Activated T-helper 2 cell treated with anti-CD3 and anti-CD28 coated beads, Interferon-gamma antibody, Interleukin-2, Interleukin-4, amounts not matched to agents 10 μg/mL and 5 μg/mL and 100 μg/mL, durations not matched to agents 14 hours and 24 hours and 36 hours (primary cell): ENCODE results near the gene PNMT. TPM values are rescaled to one million over a fixed set of nuclear protein-coding genes. Genes with fewer than 3 reads are reported as not detected.
"Not testable (repeated sequence)": the region's sequence is repeated elsewhere in the genome, so short reads cannot be mapped to it uniquely, and the experiment has no call there.

Source experiments
- DNase-seq: peaks from one replicate; pipeline ENCODE4 v3.0.0; 2021; ENCODE audit warnings: low spot score
- H3K27ac Mint-ChIP-seq: one replicate; pipeline ENCODE4 v1.8.0; 2021; ENCODE audit warnings: mixed read lengths
- H3K27me3 Mint-ChIP-seq: one replicate; pipeline ENCODE4 v1.8.0; 2021; ENCODE audit warnings: low read depth, mixed read lengths
- H3K36me3 Mint-ChIP-seq: one replicate; pipeline ENCODE4 v1.8.0; 2021; ENCODE audit warnings: low read depth, mixed read lengths
- H3K4me1 Mint-ChIP-seq: one replicate; pipeline ENCODE4 v1.8.0; 2021; ENCODE audit warnings: low read depth, mixed read lengths
- H3K4me3 Mint-ChIP-seq: one replicate; pipeline ENCODE4 v1.8.0; 2021; ENCODE audit warnings: low read depth, mild to moderate bottlenecking, moderate library complexity, mixed read lengths
- H3K9me3 Mint-ChIP-seq: one replicate; pipeline ENCODE4 v1.8.0; 2021; ENCODE audit warnings: mixed read lengths
- intact Hi-C: fragments of 100-400 bp; cut with micrococcal nuclease; formaldehyde crosslinking; loops from one replicate; pipeline ENCODE4 v1.15.1; 2023
- total RNA-seq: library from RNA; stranded (reverse); gene quantifications from 2 replicates; pipeline ENCODE4 v1.2.3, GENCODE V29; 2022

PNMT gene
- total RNA-seq, 1 donor from 2014 or later, result not detected

- peaks cover 10% of the 10 kb centered on the region for H3K4me1 Mint-ChIP-seq
- peaks cover 8% of the 10 kb centered on the region for H3K27me3 Mint-ChIP-seq
- H3K27ac Mint-ChIP-seq, result no peak overlapping the region
- no peak overlapping the region for H3K4me3 Mint-ChIP-seq
- no peak for DNase-seq
- intact Hi-C loops, result no loop called here
- H3K9me3 Mint-ChIP-seq, result no peaks in the 10 kb centered on the region
- no peaks in the 10 kb centered on the region for H3K36me3 Mint-ChIP-seq
These were observed 38.7 kb downstream of the PNMT start for GRCh38 chr17:39706921-39707337.

- Mint-ChIP-seq H3K4me1 (peaks cover 7% of the 10 kb centered on the region), H3K9me3 (no peaks in the 10 kb centered on the region), H3K36me3 (no peaks in the 10 kb centered on the region), H3K27me3 (no peaks in the 10 kb centered on the region), H3K27ac (no peak overlapping the region), H3K4me3 (no peak overlapping the region)
- no peak for DNase-seq
- intact Hi-C loops, result no loop called here
These were observed 41.2 kb downstream of the PNMT start for GRCh38 chr17:39709319-39709997.

GRCh38 chr17:39709998-39710964 lies 42.0 kb downstream of the PNMT start:
- DNase-seq, result no peak
- Mint-ChIP-seq H3K9me3 (no peaks in the 10 kb centered on the region), H3K27me3 (no peaks in the 10 kb centered on the region), H3K27ac (no peak overlapping the region), H3K4me1 (peaks cover 7% of the 10 kb centered on the region), H3K36me3 (no peaks in the 10 kb centered on the region), H3K4me3 (no peak overlapping the region)
- intact Hi-C loops, result no loop called here

- H3K36me3 Mint-ChIP-seq, DNase-seq, H3K27me3 Mint-ChIP-seq, H3K9me3 Mint-ChIP-seq, intact Hi-C loops, H3K4me1 Mint-ChIP-seq, H3K27ac Mint-ChIP-seq, H3K4me3 Mint-ChIP-seq: not testable (repeated sequence)
These were observed 42.8 kb downstream of the PNMT start for GRCh38 chr17:39711071-39711470.

- Mint-ChIP-seq H3K36me3 (no peaks in the 10 kb centered on the region), H3K9me3 (no peaks in the 10 kb centered on the region), H3K4me3 (no peak overlapping the region), H3K27me3 (no peaks in the 10 kb centered on the region), H3K4me1 (peaks cover 5% of the 10 kb centered on the region), H3K27ac (no peak overlapping the region)
- intact Hi-C loops, result no loop called here
- no peak for DNase-seq
These were observed 43.6 kb downstream of the PNMT start for GRCh38 chr17:39711851-39712250.

GRCh38 chr17:39714234-39714633 lies 46.0 kb downstream of the PNMT start:
- Mint-ChIP-seq H3K27ac (no peak overlapping the region), H3K4me3 (no peak overlapping the region), H3K27me3 (no peaks in the 10 kb centered on the region), H3K9me3 (no peaks in the 10 kb centered on the region), H3K36me3 (no peaks in the 10 kb centered on the region), H3K4me1 (no peaks in the 10 kb centered on the region)
- intact Hi-C loops, result no loop called here
- no peak for DNase-seq

- no peak for DNase-seq
- Mint-ChIP-seq H3K4me3 (no peak overlapping the region), H3K9me3 (no peaks in the 10 kb centered on the region), H3K36me3 (no peaks in the 10 kb centered on the region), H3K4me1 (no peaks in the 10 kb centered on the region), H3K27me3 (no peaks in the 10 kb centered on the region), H3K27ac (no peak overlapping the region)
- intact Hi-C loops, result no loop called here
These were observed 47.3 kb downstream of the PNMT start for GRCh38 chr17:39715375-39716072.

GRCh38 chr17:39716073-39716818 lies 48.0 kb downstream of the PNMT start:
- intact Hi-C loops, result no loop called here
- H3K27me3 Mint-ChIP-seq, result no peaks in the 10 kb centered on the region

GRCh38 chr17:39716879-39717536 lies 48.8 kb downstream of the PNMT start:
- H3K27ac Mint-ChIP-seq, result no peak overlapping the region
- intact Hi-C loops, result no loop called here
- H3K4me3 Mint-ChIP-seq, result no peak overlapping the region
- no peaks in the 10 kb centered on the region for H3K27me3 Mint-ChIP-seq
- H3K36me3 Mint-ChIP-seq, result no peaks in the 10 kb centered on the region
- H3K4me1 Mint-ChIP-seq, result no peaks in the 10 kb centered on the region
- no peak for DNase-seq
- H3K9me3 Mint-ChIP-seq, result no peaks in the 10 kb centered on the region

More at GRCh38 chr17:39716073-39716818, 48.0 kb downstream of the PNMT start:
- no peaks in the 10 kb centered on the region for H3K9me3 Mint-ChIP-seq
- H3K27ac Mint-ChIP-seq, result no peak overlapping the region
- no peaks in the 10 kb centered on the region for H3K4me1 Mint-ChIP-seq
- H3K4me3 Mint-ChIP-seq, result no peak overlapping the region
- no peak for DNase-seq
- no peaks in the 10 kb centered on the region for H3K36me3 Mint-ChIP-seq

- Mint-ChIP-seq H3K4me3 (no peak overlapping the region), H3K27me3 (no peaks in the 10 kb centered on the region), H3K9me3 (no peaks in the 10 kb centered on the region), H3K36me3 (no peaks in the 10 kb centered on the region), H3K4me1 (no peaks in the 10 kb centered on the region), H3K27ac (no peak overlapping the region)
- intact Hi-C loops, result no loop called here
- no peak for DNase-seq
These were observed 49.4 kb downstream of the PNMT start for GRCh38 chr17:39717660-39718059.

GRCh38 chr17:39719563-39720355 lies 51.5 kb downstream of the PNMT start:
- no peak overlapping the region for H3K27ac Mint-ChIP-seq
- DNase-seq, result no peak
- H3K27me3 Mint-ChIP-seq, result no peaks in the 10 kb centered on the region
- no peak overlapping the region for H3K4me3 Mint-ChIP-seq
- H3K36me3 Mint-ChIP-seq, result no peaks in the 10 kb centered on the region
- no peaks in the 10 kb centered on the region for H3K4me1 Mint-ChIP-seq
- H3K9me3 Mint-ChIP-seq, result no peaks in the 10 kb centered on the region
- intact Hi-C loops, result no loop called here
